Fibroblast of mammary gland (primary cell): Measurements from ENCODE around the gene ACOX3.
A peak's percentile ranks its signal among the peaks of the same experiment; 100 is the strongest.

Experiments used
- DNase-seq: peaks from one replicate; pipeline ENCODE4 v3.0.0-alpha.2; 2010; ENCODE audit warnings: low read depth
- H3K4me3 ChIP-seq: 2 replicates; pipeline ENCODE4 v1.5.1; 2011; ENCODE audit warnings: low read depth, mild to moderate bottlenecking, low read length, moderate library complexity; ENCODE audit not compliant: control insufficient read depth
- CTCF ChIP-seq: conservative IDR thresholded peaks from 2 replicates; pipeline ENCODE4 v1.5.1; 2011; ENCODE audit warnings: low read depth, low read length, inconsistent platforms; ENCODE audit not compliant: control insufficient read depth, insufficient read depth

ACOX3 gene

GRCh38 chr4:8402181-8402597 is 38.3 kb downstream of the ACOX3 start:
- no peak for DNase-seq
- no peak for TF ChIP-seq CTCF
- H3K4me3 ChIP-seq: no peak overlapping the region

GRCh38 chr4:8401665-8402064 is 38.9 kb downstream of the ACOX3 start:
- H3K4me3 ChIP-seq: no peak overlapping the region
- DNase-seq: no peak
- no peak for TF ChIP-seq CTCF

GRCh38 chr4:8400632-8401325 is 39.7 kb downstream of the ACOX3 start:
- no peak for TF ChIP-seq CTCF
- no peak overlapping the region for H3K4me3 ChIP-seq
- peak; percentile 66 for DNase-seq

- TF ChIP-seq CTCF: no peak
- no peak overlapping the region for H3K4me3 ChIP-seq
- no peak for DNase-seq
Measured at GRCh38 chr4:8399298-8399697, 41.2 kb downstream of the ACOX3 start.

- no peak overlapping the region for H3K4me3 ChIP-seq
- no peak for DNase-seq
- no peak for TF ChIP-seq CTCF
Measured at GRCh38 chr4:8398347-8398746, 42.2 kb downstream of the ACOX3 start.

GRCh38 chr4:8396762-8397406 is 43.6 kb downstream of the ACOX3 start:
- DNase-seq: no peak

More at GRCh38 chr4:8396762-8397406, 43.6 kb downstream of the ACOX3 start:
- H3K4me3 ChIP-seq: no peak overlapping the region
- no peak for TF ChIP-seq CTCF
